Nephron (organoid): ENCODE results near the gene CTCF.

Experiments
- H3K27ac Mint-ChIP-seq, 3 experiments: 2 replicates each; pipeline ENCODE4 v1.8.0; 2020; ENCODE audit warnings: mixed read lengths in 3 of 3, mild to moderate bottlenecking in 2 of 3, moderate library complexity in 1 of 3
- H3K27me3 Mint-ChIP-seq: 2 replicates; pipeline ENCODE4 v1.8.0; 2021; ENCODE audit warnings: low read depth, mild to moderate bottlenecking, moderate library complexity, mixed read lengths
- H3K36me3 Mint-ChIP-seq: 2 replicates; pipeline ENCODE4 v1.8.0; 2020; ENCODE audit warnings: low read depth, mixed read lengths
- H3K4me1 Mint-ChIP-seq: 2 replicates; pipeline ENCODE4 v1.8.0; 2020; ENCODE audit warnings: mixed read lengths
- H3K4me3 Mint-ChIP-seq, 3 experiments: 2 replicates each; pipeline ENCODE4 v1.8.0; 2020; ENCODE audit warnings: mild to moderate bottlenecking in 3 of 3, mixed read lengths in 3 of 3, moderate library complexity in 2 of 3
- H3K9me3 Mint-ChIP-seq: 2 replicates; pipeline ENCODE4 v1.8.0; 2020; ENCODE audit warnings: mixed read lengths
- TF ChIP-seq, protein P1 (sequence below), 3 experiments: fragments of 200-600 bp; sonication (generic); IDR thresholded peaks; one replicate each; pipeline ENCODE4 v1.5.0; 2021; ENCODE audit warnings: antibody characterized with exemption in 3 of 3; ENCODE audit not compliant: unreplicated experiment in 3 of 3

The CTCF gene

DNA sequence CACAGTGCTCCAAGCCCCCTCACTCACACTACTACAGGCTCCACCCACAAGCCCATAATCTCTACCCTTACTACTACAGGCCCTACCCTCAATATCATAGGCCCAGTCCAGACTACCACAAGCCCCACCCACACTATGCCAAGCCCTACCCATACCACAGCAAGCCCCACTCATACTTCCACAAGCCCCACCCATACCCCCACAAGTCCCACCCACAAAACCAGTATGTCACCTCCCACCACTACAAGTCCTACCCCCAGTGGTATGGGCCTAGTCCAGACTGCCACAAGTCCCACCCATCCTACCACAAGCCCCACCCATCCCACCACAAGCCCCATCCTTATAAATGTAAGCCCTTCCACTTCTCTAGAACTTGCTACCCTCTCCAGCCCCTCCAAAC, 19.9 kb upstream of the CTCF start:
- Mint-ChIP-seq H3K9me3 (no peaks in the 10 kb centered on the region), H3K27me3 (peaks cover 14% of the 10 kb centered on the region), H3K36me3 (peaks cover 43% of the 10 kb centered on the region), H3K4me1 (no peaks in the 10 kb centered on the region), H3K4me3 (peak overlapping the region in 2 of 3 experiments; percentile 6 to 66), H3K27ac (peak overlapping the region in 1 of 3 experiments; percentile 36)
- TF ChIP-seq, protein P1, sequence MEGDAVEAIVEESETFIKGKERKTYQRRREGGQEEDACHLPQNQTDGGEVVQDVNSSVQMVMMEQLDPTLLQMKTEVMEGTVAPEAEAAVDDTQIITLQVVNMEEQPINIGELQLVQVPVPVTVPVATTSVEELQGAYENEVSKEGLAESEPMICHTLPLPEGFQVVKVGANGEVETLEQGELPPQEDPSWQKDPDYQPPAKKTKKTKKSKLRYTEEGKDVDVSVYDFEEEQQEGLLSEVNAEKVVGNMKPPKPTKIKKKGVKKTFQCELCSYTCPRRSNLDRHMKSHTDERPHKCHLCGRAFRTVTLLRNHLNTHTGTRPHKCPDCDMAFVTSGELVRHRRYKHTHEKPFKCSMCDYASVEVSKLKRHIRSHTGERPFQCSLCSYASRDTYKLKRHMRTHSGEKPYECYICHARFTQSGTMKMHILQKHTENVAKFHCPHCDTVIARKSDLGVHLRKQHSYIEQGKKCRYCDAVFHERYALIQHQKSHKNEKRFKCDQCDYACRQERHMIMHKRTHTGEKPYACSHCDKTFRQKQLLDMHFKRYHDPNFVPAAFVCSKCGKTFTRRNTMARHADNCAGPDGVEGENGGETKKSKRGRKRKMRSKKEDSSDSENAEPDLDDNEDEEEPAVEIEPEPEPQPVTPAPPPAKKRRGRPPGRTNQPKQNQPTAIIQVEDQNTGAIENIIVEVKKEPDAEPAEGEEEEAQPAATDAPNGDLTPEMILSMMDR (IDR thresholded peaks at IDR 0.05; ENCODE audit: unreplicated experiment in 3 of 3) = no peak

GRCh38 chr16:67543036-67543435, 19.3 kb upstream of the CTCF start:
- Mint-ChIP-seq H3K4me1 (no peaks in the 10 kb centered on the region), H3K4me3 (no peak overlapping the region), H3K27ac (no peak overlapping the region), H3K36me3 (peaks cover 46% of the 10 kb centered on the region), H3K9me3 (no peaks in the 10 kb centered on the region), H3K27me3 (peaks cover 14% of the 10 kb centered on the region)
- TF ChIP-seq, protein P1 (IDR thresholded peaks at IDR 0.05; ENCODE audit: unreplicated experiment in 3 of 3) = no peak

GRCh38 chr16:67543582-67543981, 18.7 kb upstream of the CTCF start:
- Mint-ChIP-seq H3K27me3 (peaks cover 14% of the 10 kb centered on the region), H3K9me3 (no peaks in the 10 kb centered on the region), H3K4me3 (no peak overlapping the region), H3K36me3 (peaks cover 46% of the 10 kb centered on the region), H3K27ac (no peak overlapping the region), H3K4me1 (no peaks in the 10 kb centered on the region)
- TF ChIP-seq, protein P1 (IDR thresholded peaks at IDR 0.05; ENCODE audit: unreplicated experiment in 3 of 3) = no peak

DNA sequence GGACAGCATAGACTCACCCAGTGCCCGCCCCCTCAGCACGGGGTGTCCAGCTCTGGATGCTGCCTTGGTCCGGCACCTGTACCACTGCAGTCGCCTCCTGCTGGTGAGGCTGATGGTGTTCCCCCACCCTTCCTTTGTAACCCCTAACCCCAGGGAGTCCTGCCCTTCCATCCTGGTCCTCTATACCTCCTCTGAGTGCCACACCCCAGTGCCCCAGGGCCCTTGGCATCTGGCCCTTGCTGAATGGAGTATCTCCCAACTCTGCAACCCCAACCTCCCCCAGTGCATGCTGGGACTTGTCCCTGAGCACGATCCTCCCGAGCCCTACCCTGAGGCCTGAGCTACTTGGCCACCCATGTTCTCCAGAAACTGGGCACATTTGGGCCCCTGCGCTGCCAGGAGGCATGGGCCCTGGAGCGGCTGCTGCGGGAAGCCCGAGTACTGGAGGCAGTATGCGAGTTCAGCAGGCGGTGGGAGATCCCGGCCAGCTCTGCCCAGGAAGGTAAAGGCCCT, 17.9 kb upstream of the CTCF start:
- no peaks in the 10 kb centered on the region for H3K4me1 Mint-ChIP-seq
- peaks cover 40% of the 10 kb centered on the region for H3K36me3 Mint-ChIP-seq
- H3K27me3 Mint-ChIP-seq = peaks cover 6% of the 10 kb centered on the region
- no peak overlapping the region for H3K4me3 Mint-ChIP-seq
- no peaks in the 10 kb centered on the region for H3K9me3 Mint-ChIP-seq
- TF ChIP-seq, protein P1 (IDR thresholded peaks at IDR 0.05; ENCODE audit: unreplicated experiment in 3 of 3) = no peak
- no peak overlapping the region for H3K27ac Mint-ChIP-seq

GRCh38 chr16:67544844-67545664, 17.3 kb upstream of the CTCF start:
- no peaks in the 10 kb centered on the region for H3K9me3 Mint-ChIP-seq

More at GRCh38 chr16:67544844-67545664, 17.3 kb upstream of the CTCF start:
- Mint-ChIP-seq H3K27ac (no peak overlapping the region), H3K27me3 (peaks cover 5% of the 10 kb centered on the region), H3K4me1 (no peaks in the 10 kb centered on the region), H3K36me3 (peaks cover 39% of the 10 kb centered on the region), H3K4me3 (no peak overlapping the region)
- TF ChIP-seq, protein P1 (IDR thresholded peaks at IDR 0.05; ENCODE audit: unreplicated experiment in 3 of 3) = no peak
